HepG2 (cell line): ENCODE data around the gene REC114. TPM values are rescaled to one million over a fixed set of nuclear protein-coding genes. Genes with fewer than 3 reads are reported as not detected.
A peak's percentile ranks its signal among the peaks of the same experiment; 100 is the strongest.
"Not testable (repeated sequence)": the region's sequence is repeated elsewhere in the genome, so short reads cannot be mapped to it uniquely, and the experiment has no call there.

ENCODE experiments used
- ATAC-seq: fragments of 200-7000 bp; cut with Tn5 transposase; 3 replicates; pipeline ENCODE4 v1.9.1; 2020; ENCODE audit warnings: mild to moderate bottlenecking, moderate library complexity
- BruUV-seq: library from RNA; stranded (reverse); fragments of 400-500 nt; replicated peaks from 2 replicates; lab custom pipeline; 2021; lab: Mats Ljungman, UMichigan
- CTCF ChIA-PET: fragments of 300-600 bp; formaldehyde crosslinking; extraction: SDS; loops from one replicate; lab custom pipeline; 2021; ENCODE audit warnings: low total read pairs, inconsistent platforms, low intra/inter-chr PET ratio; lab: Yijun Ruan, JAX
- POLR2A ChIA-PET: fragments of 350-600 bp; sonication (Branson Sonifier 250); formaldehyde crosslinking; loops from one replicate; lab custom pipeline; 2020; ENCODE audit warnings: antibody characterized with exemption, inconsistent platforms; lab: Yijun Ruan, JAX
- DNase-seq: peaks from one replicate; pipeline ENCODE4 v3.0.0-alpha.2; 2015; ENCODE audit warnings: low spot score
- FAIRE-seq: peaks from 3 replicates; lab custom pipeline; 2011; peaks lifted over from hg19 to GRCh38; lab: Jason Lieb, UNC
- H2AFZ ChIP-seq: one replicate; pipeline ENCODE4 v1.6.1; 2011; ENCODE audit warnings: low read length, inconsistent platforms
- H3K27ac ChIP-seq: fragments of 300-600 bp; 3 replicates; pipeline ENCODE4 v1.8.0; 2011; ENCODE audit warnings: mixed run types, mild to moderate bottlenecking, mixed read lengths, low read length, inconsistent platforms; ENCODE audit not compliant: insufficient read depth; ENCODE audit errors: extremely low read length
- H3K27me3 ChIP-seq, 2 experiments: fragments of 200-600 bp in 1 of 2; 2 replicates in 1 of 2; 3 replicates in 1 of 2; pipeline versions ENCODE4 v1.6.0 to v1.8.0; 2011; ENCODE audit warnings: low read length in 2 of 2, mild to moderate bottlenecking in 2 of 2, moderate library complexity in 2 of 2, inconsistent platforms in 1 of 2; ENCODE audit not compliant: insufficient read depth in 2 of 2, control insufficient read depth in 1 of 2
- H3K36me3 ChIP-seq, 2 experiments: fragments of 200-600 bp in 1 of 2; replicated peaks in 1 of 2; 2 replicates in 1 of 2; 3 replicates in 1 of 2; pipeline versions ENCODE4 v1.5.1 to v1.8.0; 2011; ENCODE audit warnings: low read length in 2 of 2, inconsistent platforms in 1 of 2; ENCODE audit not compliant: insufficient read depth in 2 of 2, control insufficient read depth in 1 of 2
- H3K4me1 ChIP-seq: 2 replicates; pipeline ENCODE4 v1.5.1; 2012; ENCODE audit warnings: low read length, inconsistent platforms; ENCODE audit not compliant: insufficient read depth
- H3K4me2 ChIP-seq: 2 replicates; pipeline ENCODE4 v1.6.0; 2011; ENCODE audit warnings: low read depth, low read length, inconsistent platforms
- H3K4me3 ChIP-seq, 3 experiments: fragments of 200-600 bp in 1 of 3; sonication (generic), shearing (Covaris generic) in 1 of 3; replicated peaks in 1 of 3; 2 replicates each; pipeline ENCODE4 v1.5.1; 2011 to 2016; ENCODE audit warnings: low read length in 3 of 3, inconsistent platforms in 2 of 3, low read depth in 2 of 3, mild to moderate bottlenecking in 2 of 3, control low read depth in 1 of 3, mixed read lengths in 1 of 3; ENCODE audit not compliant: insufficient read depth in 1 of 3
- H3K79me2 ChIP-seq: one replicate; pipeline ENCODE4 v1.6.1; 2011; ENCODE audit warnings: low read length, inconsistent platforms; ENCODE audit not compliant: insufficient read depth
- H3K9ac ChIP-seq: 2 replicates; pipeline ENCODE4 v1.6.0; 2011; ENCODE audit warnings: mild to moderate bottlenecking, low read depth, low read length, inconsistent platforms; ENCODE audit not compliant: insufficient read depth
- H3K9me3 ChIP-seq: 2 replicates; pipeline ENCODE4 v1.5.1; 2012; ENCODE audit warnings: mild to moderate bottlenecking, low read length
- H4K20me1 ChIP-seq: 2 replicates; pipeline ENCODE4 v1.6.0; 2011; ENCODE audit warnings: inconsistent platforms, mild to moderate bottlenecking, low read length, moderate library complexity; ENCODE audit not compliant: insufficient read depth
- MNT ChIP-seq: fragments of 450-650 bp; IDR thresholded peaks from 2 replicates; pipeline ENCODE4 v1.6.1; 2016
- ZNF3 ChIP-seq: IDR thresholded peaks from 2 replicates; pipeline ENCODE4 v1.7.0; 2017; ENCODE audit warnings: inconsistent platforms
- WGBS: methylation state at CpG from one replicate; pipeline ENCODE4 v1.1.6; 2017; ENCODE audit warnings: low lambda C conversion rate; 5-methylcytosine and 5-hydroxymethylcytosine counted together
- in situ Hi-C: cut with HindIII; loops from 2 replicates; pipeline ENCODE4 v1.10.0; 2017; ENCODE audit warnings: low pct_unique_long_range_greater_than_20kb; ENCODE audit not compliant: extremely low pct_ligation_motif_present
- intact Hi-C: fragments of 100-400 bp; cut with micrococcal nuclease; formaldehyde crosslinking; loops from one replicate; pipeline ENCODE4 v1.10.0; 2022; ENCODE audit not compliant: unreplicated experiment
- polyA plus RNA-seq, 8 experiments: library from polyadenylated mRNA; depleted of rRNA in 3 of 8; stranded (reverse) in 7 of 8; unstranded in 1 of 8; fragments of >200 nt; fragmentation: Illumina TruSeq in 4 of 8; extraction: Trizol in 4 of 8; gene quantifications; 2 replicates each; pipeline versions ENCODE4 v1.2.1 to v1.2.3, GENCODE V29; 2011 to 2016; ENCODE audit warnings: low read depth in 4 of 8, missing spikeins in 1 of 8, mixed read lengths in 1 of 8; ENCODE audit not compliant: insufficient read depth in 1 of 8
- total RNA-seq, 5 experiments: library from RNA; depleted of rRNA; stranded (reverse); fragments of >200 nt; fragmentation: Illumina TruSeq; extraction: Trizol; gene quantifications; 2 replicates each; pipeline ENCODE4 v1.2.3, GENCODE V29; 2016; ENCODE audit warnings: low read depth in 1 of 5

REC114 gene
- total and polyA plus RNA-seq, 2 of the 13 experiments (the other 11 are each of a cell fraction or from before 2014, with no cell fraction given) = not detected

- no peak for FAIRE-seq
- CTCF ChIA-PET = no interaction called here
- ATAC-seq = no peak
- Histone ChIP-seq H3K27ac (no peak overlapping the region), H3K4me2 (no peak overlapping the region), H2AFZ (no peak overlapping the region), H3K9ac (no peak overlapping the region), H3K36me3 (peaks cover 11 to 45% of the 10 kb centered on the region in 2 experiments), H3K79me2 (no peaks in the 10 kb centered on the region), H3K9me3 (no peaks in the 10 kb centered on the region), H4K20me1 (no peaks in the 10 kb centered on the region), H3K4me3 (no peak overlapping the region), H3K4me1 (no peaks in the 10 kb centered on the region), H3K27me3 (no peaks in the 10 kb centered on the region)
- TF ChIP-seq MNT (peak; percentile 81), ZNF3 (CRISPR knock-in tag) (no peak)
- intact Hi-C loops = no loop called here
- POLR2A ChIA-PET = no interaction called here
- no TSS peak for BruUV-seq
- in situ Hi-C loops = no loop called here
- no peak for DNase-seq
- WGBS = 91% methylated on average over 3 of the region's 3 CpGs
Observed at GRCh38 chr15:73575636-73576247, 132.8 kb downstream of the REC114 start.

GRCh38 chr15:73577593-73577992, 134.6 kb downstream of the REC114 start:
- CTCF ChIA-PET, in situ Hi-C loops, intact Hi-C loops: not testable (repeated sequence)

More at GRCh38 chr15:73577593-73577992, 134.6 kb downstream of the REC114 start:
- H4K20me1 ChIP-seq, BruUV-seq, H3K79me2 ChIP-seq, H3K4me1 ChIP-seq, FAIRE-seq, H3K9me3 ChIP-seq, H2AFZ ChIP-seq, H3K27me3 ChIP-seq, H3K4me3 ChIP-seq, ATAC-seq, POLR2A ChIA-PET, DNase-seq, H3K27ac ChIP-seq, H3K9ac ChIP-seq, H3K4me2 ChIP-seq: not testable (repeated sequence)
- peaks cover 18 to 48% of the 10 kb centered on the region in 2 experiments for H3K36me3 ChIP-seq
